Thymus (tissue), 11 donors: ENCODE data around the gene SHTN1. TPM values are rescaled to one million over a fixed set of nuclear protein-coding genes. Genes with fewer than 3 reads are reported as not detected.

ENCODE experiments used
- DNase-seq, 9 donors: peaks; one replicate each; pipeline ENCODE4 v3.0.0-alpha.2; 2013; ENCODE audit warnings: low spot score in 9 of 9, low read depth in 6 of 9, missing footprints in 1 of 9
- H3K27ac ChIP-seq, 2 donors: one replicate each; pipeline ENCODE4 v1.5.1; 2013; ENCODE audit warnings: control low read depth in 1 of 2, low read depth in 1 of 2, low read length in 1 of 2, mild to moderate bottlenecking in 1 of 2, moderate library complexity in 1 of 2
- H3K27me3 ChIP-seq, 2 donors: one replicate each; pipeline ENCODE4 v1.5.1; 2013; ENCODE audit warnings: low read length in 1 of 2; ENCODE audit not compliant: control insufficient read depth in 2 of 2, insufficient read depth in 1 of 2
- H3K36me3 ChIP-seq, 2 donors: one replicate each; pipeline ENCODE4 v1.5.1; 2013; ENCODE audit warnings: low read length in 1 of 2, mild to moderate bottlenecking in 1 of 2, moderate library complexity in 1 of 2; ENCODE audit not compliant: control insufficient read depth in 2 of 2, insufficient read depth in 2 of 2
- H3K4me1 ChIP-seq, 2 donors: one replicate each; pipeline ENCODE4 v1.5.1; 2013; ENCODE audit warnings: low read length in 2 of 2; ENCODE audit not compliant: control insufficient read depth in 2 of 2, insufficient read depth in 2 of 2
- H3K4me3 ChIP-seq, 2 donors: one replicate each; pipeline ENCODE4 v1.5.1; 2013; ENCODE audit warnings: low read length in 2 of 2, control low read depth in 1 of 2, mild to moderate bottlenecking in 1 of 2
- H3K9me3 ChIP-seq, 2 donors: one replicate each; pipeline ENCODE4 v1.5.1; 2013; ENCODE audit warnings: low read length in 1 of 2, mild to moderate bottlenecking in 1 of 2; ENCODE audit not compliant: control insufficient read depth in 2 of 2, insufficient read depth in 1 of 2
- WGBS: extraction: QIAGEN DNeasy Blood & Tissue Kit; methylation state at CpG from one replicate; pipeline ENCODE4 v1.1.7; 2013; 5-methylcytosine and 5-hydroxymethylcytosine counted together
- polyA plus RNA-seq: library from polyadenylated mRNA; stranded (reverse); fragments of 200-250 nt; gene quantifications from one replicate; pipeline ENCODE4 v1.2.3, GENCODE V29; 2013
- total RNA-seq: library from RNA; stranded (reverse); fragments of 120-200 nt; gene quantifications from one replicate; pipeline ENCODE4 v1.2.4, GENCODE V29; 2013
- donor health status: healthy.

SHTN1 gene
- total and polyA plus RNA-seq, 2 donors = 5.8 to 23.0 TPM

GRCh38 chr10:117003336-117003735, 1.7 kb downstream of the SHTN1 start:
- DNase-seq = no peak
- Histone ChIP-seq H3K27ac (no peak overlapping the region), H3K4me3 (no peak overlapping the region), H3K9me3 (no peaks in the 10 kb centered on the region), H3K27me3 (peaks cover 22 to 30% of the 10 kb centered on the region in 2 donors), H3K4me1 (no peaks in the 10 kb centered on the region), H3K36me3 (no peaks in the 10 kb centered on the region)
- 97% methylated on average over 6 of the region's 6 CpGs for WGBS

- no peaks in the 10 kb centered on the region for H3K9me3 ChIP-seq
- H3K27me3 ChIP-seq = peaks cover 22 to 30% of the 10 kb centered on the region in 2 donors
- no peak for DNase-seq
- no peaks in the 10 kb centered on the region for H3K36me3 ChIP-seq
- H3K4me3 ChIP-seq = no peak overlapping the region
- no peaks in the 10 kb centered on the region for H3K4me1 ChIP-seq
- no peak overlapping the region for H3K27ac ChIP-seq
Observed at GRCh38 chr10:117002206-117002605, 2.8 kb downstream of the SHTN1 start.

DNA sequence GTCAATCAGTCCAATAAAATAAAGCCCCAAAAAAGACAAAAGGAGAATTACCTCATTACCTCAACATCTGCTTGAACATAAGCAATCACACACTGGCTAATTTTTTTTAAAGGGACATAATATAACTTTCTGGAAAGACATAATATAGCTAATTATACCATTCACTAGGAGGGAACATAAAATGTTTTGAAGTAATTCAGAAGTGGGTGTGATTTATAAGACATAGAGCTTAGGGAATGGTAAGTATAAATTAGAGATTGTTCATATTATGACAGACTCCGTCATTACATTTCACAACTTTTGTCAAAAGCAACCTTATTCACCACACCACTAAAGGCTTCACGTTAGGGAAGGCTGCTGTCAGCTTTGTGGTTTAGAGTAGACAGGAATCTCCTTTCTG, 3.8 kb downstream of the SHTN1 start:
- no peak overlapping the region for H3K27ac ChIP-seq
- H3K4me1 ChIP-seq = no peaks in the 10 kb centered on the region
- H3K9me3 ChIP-seq = no peaks in the 10 kb centered on the region
- no peaks in the 10 kb centered on the region for H3K36me3 ChIP-seq
- WGBS = 61% methylated on average over 2 of the region's 2 CpGs
- H3K27me3 ChIP-seq = peaks cover 22 to 30% of the 10 kb centered on the region in 2 donors
- DNase-seq = no peak
- H3K4me3 ChIP-seq = no peak overlapping the region

DNA sequence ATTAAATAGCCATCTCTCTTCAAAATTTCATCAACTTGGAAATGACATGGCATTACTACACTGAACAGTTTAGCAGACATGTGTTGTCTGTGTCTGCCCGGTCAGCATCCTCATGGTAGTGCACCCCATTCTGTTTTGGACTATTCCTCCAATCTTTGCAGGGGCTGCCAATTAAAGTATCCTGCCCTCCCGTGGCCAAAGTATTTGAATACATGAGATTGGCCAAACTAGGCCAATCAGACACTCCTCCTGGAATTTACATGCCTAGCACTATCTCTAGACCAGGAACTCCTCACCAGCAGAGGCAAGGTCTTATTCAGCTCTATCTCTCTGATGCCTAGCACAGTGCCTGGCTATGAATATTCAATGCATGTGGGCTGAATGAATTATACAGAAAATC, 4.4 kb downstream of the SHTN1 start:
- no peaks in the 10 kb centered on the region for H3K9me3 ChIP-seq
- DNase-seq = no peak
- H3K4me1 ChIP-seq = no peaks in the 10 kb centered on the region
- H3K36me3 ChIP-seq = no peaks in the 10 kb centered on the region
- H3K27ac ChIP-seq = no peak overlapping the region
- 84% methylated on average over 2 of the region's 2 CpGs for WGBS
- H3K27me3 ChIP-seq = peaks cover 18 to 24% of the 10 kb centered on the region in 2 donors
- no peak overlapping the region for H3K4me3 ChIP-seq

DNA sequence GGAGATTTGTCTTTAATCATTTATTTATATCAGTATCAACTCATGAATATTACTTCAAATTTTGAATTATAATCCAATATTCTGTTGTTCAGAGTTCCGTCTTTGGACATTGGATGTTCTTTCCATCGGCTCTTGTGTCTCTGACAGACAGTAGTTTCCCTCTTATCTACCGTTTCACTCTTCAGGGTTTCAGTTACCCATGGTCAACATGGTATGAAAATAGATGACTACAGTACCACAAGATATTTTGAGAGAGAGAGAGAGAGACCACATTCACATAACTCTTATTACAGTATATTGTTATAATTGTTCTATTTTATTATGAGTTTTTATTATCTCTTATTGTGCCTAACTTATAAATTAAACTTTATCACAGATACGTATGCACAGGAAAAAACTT, 6.8 kb downstream of the SHTN1 start:
- WGBS = 97% methylated on average over 4 of the region's 4 CpGs
- H3K4me3 ChIP-seq = no peak overlapping the region
- H3K27ac ChIP-seq = no peak overlapping the region
- no peak for DNase-seq
- no peaks in the 10 kb centered on the region for H3K4me1 ChIP-seq
- no peaks in the 10 kb centered on the region for H3K36me3 ChIP-seq
- H3K9me3 ChIP-seq = no peaks in the 10 kb centered on the region
- H3K27me3 ChIP-seq = peaks cover 0 to under 1% of the 10 kb centered on the region in 2 donors

DNA sequence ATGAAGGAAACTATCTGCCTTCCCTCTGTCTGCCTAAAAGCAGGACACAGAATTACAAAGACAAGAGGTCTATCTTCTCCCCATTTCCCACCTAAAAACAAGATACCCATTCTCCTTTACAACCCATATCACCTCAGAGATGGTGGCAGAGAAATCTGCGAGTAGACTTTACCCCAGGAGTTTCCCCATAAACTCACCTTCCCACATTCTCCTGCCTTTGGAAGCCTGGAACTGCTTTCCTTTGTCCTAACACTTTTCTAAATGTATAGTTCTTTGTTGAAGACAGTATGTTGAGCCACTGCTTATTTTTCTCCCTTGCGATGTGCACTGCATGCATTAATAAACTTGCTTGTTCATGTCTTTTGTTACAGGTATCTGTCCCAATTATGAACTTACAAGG, 8.0 kb downstream of the SHTN1 start:
- H3K9me3 ChIP-seq = no peaks in the 10 kb centered on the region
- DNase-seq = no peak
- WGBS = 97% methylated on average over 2 of the region's 2 CpGs

GRCh38 chr10:116995648-116996047, 9.3 kb downstream of the SHTN1 start:
- no peak overlapping the region for H3K4me3 ChIP-seq
- no peaks in the 10 kb centered on the region for H3K27me3 ChIP-seq
- H3K27ac ChIP-seq = no peak overlapping the region
- WGBS = 87% methylated on average over 3 of the region's 3 CpGs
- H3K9me3 ChIP-seq = no peaks in the 10 kb centered on the region
- H3K36me3 ChIP-seq = no peaks in the 10 kb centered on the region
- no peaks in the 10 kb centered on the region for H3K4me1 ChIP-seq
- DNase-seq = no peak

More for the DNA sequence above, 8.0 kb downstream of the SHTN1 start:
- no peaks in the 10 kb centered on the region for H3K4me1 ChIP-seq
- no peak overlapping the region for H3K4me3 ChIP-seq
- no peak overlapping the region for H3K27ac ChIP-seq
- H3K36me3 ChIP-seq = no peaks in the 10 kb centered on the region
- no peaks in the 10 kb centered on the region for H3K27me3 ChIP-seq

DNA sequence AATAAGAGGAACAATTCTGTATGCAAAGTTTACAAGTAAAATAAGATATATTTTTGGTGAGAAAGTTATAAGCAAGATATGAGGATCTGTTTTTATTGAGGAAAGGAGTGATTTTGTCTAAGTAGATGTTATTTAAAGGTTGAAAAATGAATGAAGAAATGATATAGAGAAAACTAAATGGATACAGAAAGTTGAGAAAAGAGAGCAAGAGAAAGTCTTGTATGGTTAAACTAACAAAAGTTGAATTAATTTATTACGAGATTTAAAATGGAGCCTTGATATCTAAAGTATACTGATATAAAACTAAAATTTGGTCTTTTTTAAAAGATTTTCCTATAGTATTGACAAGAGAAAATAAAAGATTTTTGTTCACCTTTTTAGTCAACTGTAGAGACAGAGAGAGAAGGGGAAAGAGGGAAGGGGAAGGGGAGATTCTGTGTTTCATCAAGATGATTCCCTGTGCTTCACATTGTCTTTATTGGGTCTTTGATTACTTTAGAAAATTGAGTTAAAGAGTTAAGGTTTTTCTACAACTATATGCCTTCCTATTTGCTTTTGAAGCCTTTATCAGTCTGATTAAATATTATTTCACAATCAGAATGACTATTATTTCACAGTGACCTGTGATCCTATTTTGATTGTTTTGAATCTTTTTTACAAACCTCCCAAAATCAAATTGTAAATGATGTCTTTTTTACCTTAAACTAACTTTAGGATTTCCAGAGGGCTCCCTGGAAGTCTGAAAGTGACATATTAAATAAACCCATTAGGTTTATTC, 10.7 kb downstream of the SHTN1 start:
- Histone ChIP-seq H3K27me3 (no peaks in the 10 kb centered on the region), H3K9me3 (no peaks in the 10 kb centered on the region), H3K4me3 (no peak overlapping the region), H3K4me1 (no peaks in the 10 kb centered on the region), H3K36me3 (no peaks in the 10 kb centered on the region), H3K27ac (no peak overlapping the region)
- WGBS = 95% methylated on average over 1 of the region's 1 CpG
- no peak for DNase-seq

DNA sequence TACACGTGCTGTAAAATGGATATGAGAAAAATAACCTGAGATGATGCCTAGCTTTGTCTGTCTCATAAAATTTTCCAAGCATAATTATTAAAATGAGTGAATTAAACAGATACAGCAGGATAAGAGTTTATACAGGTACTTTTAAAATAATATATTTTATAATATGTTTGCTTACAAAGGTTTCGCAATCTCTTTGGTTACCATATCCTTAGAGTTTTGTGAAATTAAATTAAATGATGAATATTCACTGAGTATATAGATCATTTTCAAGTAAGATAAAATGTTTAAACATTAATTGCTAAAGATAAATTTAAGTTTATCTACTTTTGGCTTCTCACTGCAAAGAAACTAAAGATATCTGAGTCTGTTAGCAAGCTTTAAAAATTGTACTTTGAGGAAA, 11.4 kb downstream of the SHTN1 start:
- Histone ChIP-seq H3K9me3 (no peaks in the 10 kb centered on the region), H3K4me1 (no peaks in the 10 kb centered on the region), H3K27ac (no peak overlapping the region), H3K27me3 (no peaks in the 10 kb centered on the region), H3K4me3 (no peak overlapping the region), H3K36me3 (no peaks in the 10 kb centered on the region)
- 96% methylated on average over 2 of the region's 2 CpGs for WGBS
- no peak for DNase-seq
